OCI-LY7 (cell line): ENCODE data around the gene LZTR1. TPM values are rescaled to one million over a fixed set of nuclear protein-coding genes. Genes with fewer than 3 reads are reported as not detected.

ENCODE experiments used
- BruUV-seq: library from RNA; stranded (reverse); fragments of 400-500 nt; replicated peaks from 2 replicates; lab custom pipeline; 2021; lab: Mats Ljungman, UMichigan
- CTCF ChIA-PET: fragments of 300-600 bp; sonication (Branson Sonifier 250); formaldehyde crosslinking; loops from one replicate; lab custom pipeline; 2022; ENCODE audit warnings: antibody characterized with exemption; ENCODE audit not compliant: unreplicated experiment; lab: Charles Lee
- POLR2A ChIA-PET: fragments of 300-600 bp; sonication (Branson Sonifier 250); formaldehyde crosslinking; loops from one replicate; lab custom pipeline; 2022; ENCODE audit warnings: antibody characterized with exemption; lab: Charles Lee
- DNase-seq: peaks from one replicate; pipeline ENCODE4 v3.0.0-alpha.2; 2015; ENCODE audit warnings: low spot score
- H2AFZ ChIP-seq: fragments of 200-600 bp; sonication (generic), shearing (Covaris generic); 2 replicates; pipeline ENCODE4 v1.6.1; 2014; ENCODE audit warnings: mild to moderate bottlenecking, antibody characterized with exemption, low read length, moderate library complexity
- H3K27ac ChIP-seq: fragments of 200-600 bp; sonication (generic); 2 replicates; pipeline ENCODE4 v1.5.1; 2014; ENCODE audit warnings: mixed run types, low read depth, mild to moderate bottlenecking, moderate library complexity, low read length, inconsistent platforms; ENCODE audit not compliant: poor library complexity, severe bottlenecking
- H3K36me3 ChIP-seq: fragments of 200-600 bp; sonication (generic); 2 replicates; pipeline ENCODE4 v1.6.1; 2014; ENCODE audit warnings: mild to moderate bottlenecking, antibody characterized with exemption, low read length, moderate library complexity, mixed read lengths; ENCODE audit not compliant: insufficient read depth
- H3K4me1 ChIP-seq: fragments of 200-600 bp; sonication (generic); 2 replicates; pipeline ENCODE4 v1.5.1; 2014; ENCODE audit warnings: mild to moderate bottlenecking, low read length; ENCODE audit not compliant: insufficient read depth, poor library complexity, severe bottlenecking
- H3K4me2 ChIP-seq: fragments of 200-600 bp; sonication (generic); 2 replicates; pipeline ENCODE4 v1.6.1; 2014; ENCODE audit warnings: mild to moderate bottlenecking, low read length
- H3K4me3 ChIP-seq: fragments of 200-600 bp; sonication (generic); 2 replicates; pipeline ENCODE4 v1.5.1; 2014; ENCODE audit warnings: mild to moderate bottlenecking, low read depth, low read length; ENCODE audit not compliant: poor library complexity, severe bottlenecking
- H3K79me2 ChIP-seq: fragments of 200-600 bp; sonication (generic); 2 replicates; pipeline ENCODE4 v1.6.1; 2016; ENCODE audit warnings: low read depth, mild to moderate bottlenecking, low read length, moderate library complexity, mixed read lengths; ENCODE audit not compliant: insufficient read depth
- H3K9me2 ChIP-seq: fragments of 200-600 bp; sonication (generic); 2 replicates; pipeline ENCODE4 v1.6.1; 2016; ENCODE audit warnings: mild to moderate bottlenecking, low read length, mixed read lengths; ENCODE audit not compliant: insufficient read depth
- H3K9me3 ChIP-seq: fragments of 200-600 bp; sonication (generic); 2 replicates; pipeline ENCODE4 v1.6.1; 2014; ENCODE audit warnings: mild to moderate bottlenecking, mixed run types, low read length, mixed read lengths
- H4K20me1 ChIP-seq: fragments of 200-600 bp; sonication (generic); 2 replicates; pipeline ENCODE4 v1.6.1; 2014; ENCODE audit warnings: mild to moderate bottlenecking, antibody characterized with exemption, low read length, moderate library complexity, mixed read lengths; ENCODE audit not compliant: insufficient read depth
- CTCF ChIP-seq: fragments of 200-600 bp; sonication (generic); conservative IDR thresholded peaks from 2 replicates; pipeline ENCODE4 v1.5.1; 2014; ENCODE audit warnings: mild to moderate bottlenecking, antibody characterized with exemption, low read length, moderate library complexity, mixed read lengths
- EZH2phosphoT487 ChIP-seq: fragments of 200-600 bp; sonication (generic); IDR thresholded peaks from 2 replicates; pipeline ENCODE4 v1.6.1; 2018; ENCODE audit warnings: low read depth, borderline replicate concordance, mild to moderate bottlenecking, mixed run types, antibody characterized with exemption, low read length, moderate library complexity, mixed read lengths
- intact Hi-C: fragments of 100-400 bp; cut with micrococcal nuclease; formaldehyde crosslinking; loops from one replicate; pipeline ENCODE4 v1.10.0; 2022; ENCODE audit not compliant: unreplicated experiment
- total RNA-seq, 2 experiments: library from RNA; depleted of rRNA in 1 of 2; stranded (reverse); fragments of >200 nt in 1 of 2; shearing (Covaris generic) in 1 of 2; gene quantifications; 2 replicates each; pipeline ENCODE4 v1.2.3, GENCODE V29; 2014 to 2022

Gene LZTR1
- total RNA-seq, 2 experiments from 2014 or later, result 46.8 to 61.8 TPM

- TF ChIP-seq EZH2phosphoT487 (no peak), CTCF (no peak)
- H3K36me3 ChIP-seq, result peaks cover 19% of the 10 kb centered on the region; the same call in 1 of the 2 replicates
- no peak overlapping the region for H3K4me3 ChIP-seq
- ChIA-PET POLR2A (no interaction called here), CTCF (interaction anchor here (0.6 kb wide), 1 partner anchor 12 kb away, joined by 3 read pairs; no protein-coding TSS in a partner anchor)
- BruUV-seq, result no TSS peak
- no peak overlapping the region for H3K4me2 ChIP-seq
- H3K9me2 ChIP-seq, result no peaks in the 10 kb centered on the region
- no peaks in the 10 kb centered on the region for H3K79me2 ChIP-seq
- no peaks in the 10 kb centered on the region for H3K4me1 ChIP-seq
- H3K9me3 ChIP-seq, result no peaks in the 10 kb centered on the region
- H2AFZ ChIP-seq, result no peak overlapping the region
- DNase-seq, result no peak
- no peak overlapping the region for H3K27ac ChIP-seq
- intact Hi-C loops, result no loop called here
- no peaks in the 10 kb centered on the region for H4K20me1 ChIP-seq
Observed at GRCh38 chr22:20991252-20992055, 9.4 kb downstream of the LZTR1 start.

GRCh38 chr22:20992056-20992442 lies 10.0 kb downstream of the LZTR1 start:
- POLR2A ChIA-PET, result no interaction called here
- H3K4me1 ChIP-seq, result no peaks in the 10 kb centered on the region

More at GRCh38 chr22:20992056-20992442, 10.0 kb downstream of the LZTR1 start:
- no peaks in the 10 kb centered on the region for H3K9me2 ChIP-seq
- CTCF ChIA-PET, result interaction anchor here (0.6 kb wide), 1 partner anchor 12 kb away, joined by 3 read pairs; no protein-coding TSS in a partner anchor
- no peak overlapping the region for H3K27ac ChIP-seq
- TF ChIP-seq EZH2phosphoT487 (no peak), CTCF (no peak)
- no peaks in the 10 kb centered on the region for H4K20me1 ChIP-seq
- H2AFZ ChIP-seq, result no peak overlapping the region
- H3K79me2 ChIP-seq, result no peaks in the 10 kb centered on the region
- BruUV-seq, result no TSS peak
- H3K4me3 ChIP-seq, result no peak overlapping the region
- intact Hi-C loops, result no loop called here
- peaks cover 15% of the 10 kb centered on the region; the same call in 1 of the 2 replicates for H3K36me3 ChIP-seq
- no peak for DNase-seq
- no peaks in the 10 kb centered on the region for H3K9me3 ChIP-seq
- H3K4me2 ChIP-seq, result no peak overlapping the region
